NT2/D1 (cell line): ENCODE data around the gene HEXIM1.

Experiments
- SUZ12 ChIP-seq: IDR thresholded peaks from 2 replicates; pipeline ENCODE4 v1.6.1; 2011; ENCODE audit not compliant: insufficient read length, insufficient read depth; ENCODE audit errors: extremely low read depth
- YY1 ChIP-seq: IDR thresholded peaks from 2 replicates; pipeline ENCODE4 v1.6.1; 2011; ENCODE audit not compliant: insufficient read length, insufficient read depth
- ZNF274 ChIP-seq: IDR thresholded peaks from 2 replicates; pipeline ENCODE4 v1.6.1; 2011; ENCODE audit warnings: mild to moderate bottlenecking, low read depth, low read length

GRCh38 chr17:45145035-45145389 is 3.3 kb upstream of the HEXIM1 start:
- TF ChIP-seq YY1 (no peak), ZNF274 (no peak), SUZ12 (no peak)
